ENCODE results near the gene DIAPH2. TPM values are rescaled to one million over a fixed set of nuclear protein-coding genes. Genes with fewer than 3 reads are reported as not detected.

The DIAPH2 gene
- total and polyA plus RNA-seq, 9 of the 15 experiments (the other 6 are each of a cell fraction or from before 2014, with no cell fraction given) = 0.01 to 0.18 (median 0.07) TPM; not detected in 1

GRCh38 chrX:97290199-97290598 lies 605.6 kb downstream of the DIAPH2 start (continued):
- no peak for TF ChIP-seq PREB (CRISPR knock-in tag; IDR thresholded peaks at IDR 0.05)
- TF ChIP-seq CTBP1 (IDR thresholded peaks at IDR 0.05; ENCODE audit: borderline replicate concordance) = no peak
- no peak for TF ChIP-seq BCLAF1 (IDR thresholded peaks at IDR 0.05; ENCODE audit: borderline replicate concordance in 1 of 2, control insufficient read depth in 1 of 2, low read depth in 2 of 2, low read length in 1 of 2)
- no peak for TF ChIP-seq KDM2B (CRISPR knock-in tag; IDR thresholded peaks at IDR 0.05)
- TF ChIP-seq ZNF639 (CRISPR knock-in tag; conservative IDR thresholded peaks at IDR 0.05 in 1 of 2, IDR thresholded peaks at IDR 0.05 in 1 of 2) = no peak
